Iris pigment epithelial cell (primary cell): ENCODE results near the gene EVC.
A peak's percentile ranks its signal among the peaks of the same experiment; 100 is the strongest.
"Not testable (repeated sequence)": the region's sequence is repeated elsewhere in the genome, so short reads cannot be mapped to it uniquely, and the experiment has no call there.

Experiments
- DNase-seq: peaks from one replicate; pipeline ENCODE4 v3.0.0-alpha.2; 2011; ENCODE audit warnings: low read depth

EVC gene

GRCh38 chr4:5785806-5786680 lies 75.0 kb downstream of the EVC start:
- peak; percentile 93 for DNase-seq

GRCh38 chr4:5787311-5787710 lies 76.3 kb downstream of the EVC start:
- no peak for DNase-seq

DNA sequence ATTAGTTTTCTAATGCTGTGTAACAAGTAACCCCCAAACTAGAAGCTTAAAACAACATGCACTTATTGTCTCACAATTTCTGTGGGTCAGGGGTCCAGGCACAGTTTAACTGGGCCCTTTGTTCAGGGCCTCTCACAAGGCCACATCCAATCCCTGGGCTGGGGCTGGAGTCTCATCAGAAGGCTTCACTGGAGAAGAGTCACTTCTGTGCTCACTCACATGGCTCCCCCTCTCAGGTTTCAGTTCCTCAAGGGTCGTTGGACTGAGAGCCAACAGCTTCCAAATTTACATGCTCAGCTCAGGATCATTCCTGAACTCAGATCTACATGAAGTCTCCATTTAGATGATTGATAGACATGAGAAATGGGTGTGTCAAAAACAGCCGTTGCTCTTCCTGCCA lies 77.1 kb downstream of the EVC start:
- DNase-seq: no peak

GRCh38 chr4:5789141-5789540 lies 78.1 kb downstream of the EVC start:
- no peak for DNase-seq

DNA sequence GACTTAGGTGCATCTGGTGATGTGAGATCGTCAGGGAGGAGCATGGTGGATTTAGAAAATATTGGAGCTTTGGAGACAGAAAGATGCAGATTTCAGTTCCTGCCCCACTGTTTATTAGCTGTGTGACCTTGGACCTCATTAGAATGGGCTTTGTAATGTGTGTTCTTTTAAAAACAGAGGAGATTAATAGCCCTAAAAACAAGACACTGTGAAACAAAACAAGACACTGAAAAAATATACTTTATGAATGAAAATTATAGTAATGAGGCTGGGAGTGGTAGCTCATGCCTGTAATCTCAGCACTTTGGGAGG lies 79.5 kb downstream of the EVC start:
- DNase-seq: no peak

- no peak for DNase-seq
Observed at GRCh38 chr4:5791654-5792053, 80.7 kb downstream of the EVC start.

DNA sequence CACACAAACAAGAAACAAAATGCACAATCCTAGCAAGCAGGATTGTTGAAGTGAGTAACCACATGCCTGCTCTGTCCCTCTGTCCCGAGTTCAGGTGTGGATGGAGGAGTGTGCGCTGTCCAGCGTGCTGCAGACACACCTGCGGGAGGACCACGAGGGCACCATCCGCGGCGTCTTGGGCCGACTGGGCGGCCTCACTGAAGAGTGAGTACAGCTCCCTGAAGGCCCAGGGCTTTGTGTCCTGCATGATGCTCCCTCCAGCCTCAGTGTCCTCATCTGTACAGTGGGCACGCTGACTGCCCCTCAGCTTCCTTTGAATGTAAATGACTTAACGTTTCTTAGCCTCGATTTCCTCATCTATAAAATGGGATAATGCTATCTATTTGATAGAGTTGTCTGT lies 82.5 kb downstream of the EVC start:
- DNase-seq: no peak

DNA sequence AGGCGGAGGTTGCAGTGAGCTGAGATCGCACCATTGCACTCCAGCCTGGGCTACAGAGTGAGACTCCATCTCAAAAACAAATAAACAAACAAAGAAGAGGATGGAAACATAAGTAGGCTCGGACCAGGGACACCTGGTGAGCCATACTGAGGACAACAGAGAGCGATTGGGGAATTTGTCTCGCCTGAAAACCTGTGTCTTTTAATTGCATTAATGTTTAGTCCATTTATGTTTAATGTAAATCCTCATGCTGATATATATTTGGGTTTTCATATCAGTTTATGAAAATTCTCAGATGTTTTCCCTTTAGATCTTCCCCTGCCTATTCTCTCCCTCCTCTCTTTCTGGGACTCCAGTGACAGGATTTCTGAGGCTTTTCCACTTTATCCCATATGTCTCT lies 84.6 kb downstream of the EVC start:
- DNase-seq: no peak

DNA sequence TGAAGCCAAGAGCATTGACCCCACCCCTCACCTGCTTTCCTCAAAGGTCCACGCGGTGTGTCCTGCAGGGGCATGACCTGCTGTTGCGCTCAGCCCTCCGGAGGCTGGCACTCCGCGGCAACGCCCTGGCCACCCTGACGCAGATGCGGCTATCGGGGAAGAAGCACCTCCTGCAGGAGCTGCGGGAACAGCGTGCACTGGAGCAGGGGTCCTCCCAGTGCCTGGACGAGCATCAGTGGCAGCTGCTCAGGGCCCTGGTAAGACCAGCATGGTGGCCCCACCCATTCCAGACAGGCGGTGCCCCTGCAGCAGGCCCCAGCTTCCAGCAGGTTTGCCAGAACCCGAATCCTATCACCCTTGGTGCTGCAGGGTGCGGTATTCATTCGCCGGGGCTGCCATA lies 86.0 kb downstream of the EVC start:
- no peak for DNase-seq

GRCh38 chr4:5797866-5798265 lies 86.9 kb downstream of the EVC start:
- no peak for DNase-seq

DNA sequence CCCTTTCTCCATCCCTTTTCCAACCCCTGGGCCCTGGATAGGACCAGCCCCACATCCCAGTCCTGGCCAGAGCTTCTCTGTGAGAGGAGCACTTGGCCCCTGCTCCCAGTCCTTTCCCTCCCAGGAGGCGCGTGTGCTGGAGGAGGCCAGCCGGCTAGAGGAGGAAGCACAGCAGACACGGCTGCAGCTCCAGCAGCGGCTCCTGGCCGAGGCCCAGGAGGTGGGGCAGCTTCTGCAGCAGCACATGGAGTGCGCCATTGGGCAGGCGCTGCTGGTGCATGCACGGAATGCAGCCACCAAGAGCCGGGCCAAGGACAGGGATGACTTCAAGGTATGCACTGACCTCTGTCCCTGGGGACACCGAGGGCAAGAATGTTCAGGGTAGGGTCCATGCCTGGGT lies 87.5 kb downstream of the EVC start:
- no peak for DNase-seq

DNA sequence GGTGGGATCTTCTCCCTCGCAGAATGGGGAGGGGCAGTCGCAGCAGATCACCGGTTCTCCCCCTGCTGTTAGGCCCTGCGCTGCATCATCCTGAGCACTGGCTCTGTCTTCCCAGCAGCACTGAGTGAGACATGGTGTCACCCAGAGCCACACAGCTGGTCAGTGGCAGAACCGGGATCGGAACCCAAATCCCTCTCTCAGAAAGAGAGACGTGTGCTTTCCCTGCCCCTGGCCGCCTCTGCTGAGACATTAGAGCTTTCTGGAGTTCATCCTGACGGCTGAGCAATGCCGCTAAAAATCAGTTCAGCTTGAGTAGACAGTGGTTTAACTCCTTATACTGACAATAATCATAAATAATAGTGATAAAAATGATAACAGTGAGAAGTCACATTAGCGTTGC lies 87.9 kb downstream of the EVC start:
- no peak for DNase-seq

DNA sequence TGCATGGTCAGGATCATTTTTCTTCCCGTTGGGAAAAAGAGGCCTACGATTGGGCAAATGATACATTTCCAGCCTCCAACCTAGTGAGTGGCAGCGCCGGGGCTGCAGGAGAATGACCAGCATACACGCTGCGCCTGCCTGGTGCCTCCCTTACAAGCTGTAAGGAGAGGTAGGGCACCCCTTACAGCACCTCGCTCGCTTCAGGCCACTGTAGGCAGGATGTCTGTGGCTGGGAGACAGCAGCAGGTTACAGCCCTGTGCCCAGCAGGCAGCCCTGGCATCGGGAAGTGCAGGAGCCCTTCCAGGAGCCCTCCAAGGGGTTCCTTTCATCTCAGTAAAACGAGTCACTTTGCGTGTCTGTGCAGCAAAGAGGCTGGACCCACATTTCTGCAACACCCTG lies 88.4 kb downstream of the EVC start:
- DNase-seq: no peak

GRCh38 chr4:5800496-5800895 lies 89.5 kb downstream of the EVC start:
- no peak for DNase-seq

DNA sequence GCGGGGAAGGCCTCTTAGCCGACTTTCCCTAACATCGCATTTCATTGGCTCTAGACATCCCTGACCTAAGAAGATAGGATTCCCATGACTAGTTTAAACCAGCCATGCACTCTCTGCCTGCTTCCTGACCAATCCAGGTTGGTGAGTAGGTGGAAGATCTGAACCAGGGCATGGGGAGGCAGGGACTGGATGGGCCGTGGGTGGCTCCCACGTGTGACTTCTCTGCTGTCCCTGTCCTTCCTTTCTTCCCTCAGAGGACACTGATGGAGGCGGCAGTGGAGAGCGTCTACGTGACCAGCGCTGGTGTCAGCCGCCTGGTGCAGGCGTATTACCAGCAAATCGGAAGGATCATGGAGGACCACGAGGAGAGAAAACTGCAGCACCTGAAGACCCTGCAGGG lies 90.7 kb downstream of the EVC start:
- DNase-seq: no peak

DNA sequence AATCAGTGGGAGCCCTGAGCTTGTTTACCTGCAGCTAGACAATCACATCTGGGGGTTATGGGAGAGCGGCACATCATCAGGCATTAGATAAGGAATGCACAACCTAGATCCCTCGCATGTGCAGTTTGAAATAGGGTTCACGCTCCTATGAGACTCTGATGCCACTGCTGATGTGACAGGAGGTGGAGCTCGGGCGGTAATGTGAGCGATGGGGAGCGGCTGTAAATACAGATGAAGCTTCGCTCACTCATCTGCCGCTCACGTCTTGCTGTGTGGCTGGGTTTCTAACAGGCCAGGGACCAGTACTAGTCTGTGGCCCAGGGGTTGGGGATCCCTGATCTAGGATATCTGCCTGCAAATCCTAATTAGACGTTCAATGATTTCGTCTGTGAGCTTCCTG lies 91.6 kb downstream of the EVC start:
- no peak for DNase-seq

DNA sequence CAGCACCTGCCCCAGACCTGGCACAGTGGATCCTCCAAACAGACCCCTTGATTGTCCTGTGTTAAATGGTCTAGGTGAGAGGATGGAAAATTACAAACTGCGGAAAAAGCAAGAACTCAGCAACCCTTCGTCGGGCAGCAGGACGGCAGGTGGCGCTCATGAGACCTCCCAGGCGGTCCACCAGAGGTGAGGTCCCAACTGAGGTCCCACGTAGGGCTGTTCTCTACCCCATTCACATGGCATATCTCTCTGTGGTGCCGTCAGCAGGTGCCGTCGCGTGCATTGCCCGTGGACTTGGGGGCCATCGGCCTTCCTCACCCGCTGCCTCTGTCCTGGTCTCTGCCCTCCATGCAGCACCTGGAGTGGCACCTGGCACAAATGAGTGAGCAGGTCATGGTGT lies 93.7 kb downstream of the EVC start:
- DNase-seq: no peak

DNA sequence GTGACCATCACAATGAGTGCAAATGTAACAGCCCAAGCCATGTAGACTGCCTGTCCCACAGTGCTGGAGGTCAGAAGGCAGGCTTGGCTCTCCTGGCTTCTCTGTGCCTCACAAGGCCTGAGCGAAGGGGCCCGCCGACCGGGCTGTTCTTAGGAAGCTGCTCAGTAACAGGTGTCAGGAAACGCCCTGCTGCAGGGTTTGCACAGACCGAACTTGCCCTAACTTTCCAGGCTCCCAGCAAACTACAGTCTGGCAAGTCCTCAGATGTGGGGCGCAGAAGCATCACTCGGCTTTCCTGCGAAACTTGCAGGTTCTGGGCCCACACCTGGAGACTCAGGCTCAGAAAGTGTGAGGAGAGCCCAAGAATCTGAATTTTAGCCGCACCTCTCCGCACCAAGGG lies 94.3 kb downstream of the EVC start:
- DNase-seq: no peak

GRCh38 chr4:5808081-5808741 lies 97.2 kb downstream of the EVC start:
- DNase-seq: peak; percentile 30

- DNase-seq: peak; percentile 35
Observed at GRCh38 chr4:5809216-5809776, 98.3 kb downstream of the EVC start.

DNA sequence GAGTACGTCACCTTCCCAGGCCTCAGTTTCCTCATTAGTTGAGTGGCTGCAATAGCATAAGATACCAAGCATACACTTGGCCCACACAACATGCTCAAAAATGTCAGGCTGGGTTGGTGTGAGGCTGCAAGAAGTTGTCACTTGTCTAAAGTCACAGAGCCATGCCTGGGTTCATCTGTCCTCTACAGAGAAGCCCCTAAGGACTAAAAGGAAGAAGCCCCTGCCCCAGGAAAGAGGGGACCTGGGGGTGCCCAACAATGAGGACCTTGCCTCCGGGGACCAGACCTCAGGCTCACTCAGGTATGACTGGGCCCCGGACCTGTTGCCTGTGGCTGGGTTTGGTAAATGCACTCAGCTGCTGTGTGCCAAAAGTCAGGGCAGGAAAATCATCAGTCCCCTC lies 99.2 kb downstream of the EVC start:
- no peak for DNase-seq

DNA sequence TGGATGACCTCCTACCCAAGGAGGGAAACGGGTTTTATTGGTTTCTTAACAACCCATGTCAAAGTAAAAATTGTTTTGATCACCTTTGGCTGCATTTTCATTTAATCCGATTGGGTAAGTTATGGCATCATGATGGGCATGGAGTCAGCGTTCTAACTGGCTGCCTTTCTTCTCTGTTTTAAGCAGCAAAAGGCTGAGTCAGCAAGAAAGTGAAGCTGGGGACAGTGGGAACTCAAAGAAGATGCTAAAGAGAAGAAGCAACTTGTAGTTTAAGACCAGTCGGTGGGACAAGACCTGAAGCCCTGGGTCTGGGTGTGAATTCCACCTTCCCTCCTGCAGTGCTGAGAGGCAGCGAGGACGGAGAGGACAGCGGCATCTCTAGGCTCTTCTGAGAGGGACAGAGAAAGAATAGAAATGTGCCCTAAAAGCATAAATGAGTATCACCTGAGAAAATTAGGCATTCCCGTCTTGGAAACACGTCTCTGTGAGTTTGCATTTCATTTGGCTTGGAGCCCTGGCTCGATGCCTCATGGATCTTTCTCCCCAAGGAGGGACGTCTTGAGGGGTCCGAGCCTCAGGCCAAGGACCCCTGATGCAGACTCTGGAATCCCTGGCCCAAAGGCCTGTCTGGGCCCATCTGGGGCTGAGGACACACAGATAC lies 99.9 kb downstream of the EVC start:
- DNase-seq: no peak

DNA sequence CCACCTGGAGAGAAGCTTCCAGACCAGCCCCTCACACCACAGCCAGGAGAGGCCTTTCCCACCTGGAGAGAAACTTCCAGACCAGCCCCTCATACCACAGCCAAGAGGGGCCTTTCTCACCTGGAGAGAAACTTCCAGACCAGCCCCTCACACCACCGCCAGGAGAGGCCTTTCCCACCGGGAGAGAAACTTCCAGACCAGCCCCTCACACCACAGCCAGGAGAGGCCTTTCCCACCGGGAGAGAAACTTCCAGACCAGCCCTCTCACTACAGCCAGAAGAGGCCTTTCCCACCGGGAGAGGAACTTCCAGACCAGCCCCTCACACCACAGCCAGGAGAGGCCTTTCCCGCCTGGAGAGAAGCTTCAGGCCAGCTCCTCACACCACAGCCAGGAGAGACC lies 101.1 kb downstream of the EVC start:
- DNase-seq: not testable (repeated sequence)
